H9 (cell line): Measurements from ENCODE around the gene TEX35. TPM values are rescaled to one million over a fixed set of nuclear protein-coding genes. Genes with fewer than 3 reads are reported as not detected.

ENCODE experiments used
- DNase-seq: peaks from one replicate; pipeline ENCODE4 v3.0.0-alpha.2; 2017
- H2AFZ ChIP-seq: one replicate; pipeline ENCODE4 v1.6.1; 2013; ENCODE audit warnings: mild to moderate bottlenecking, low read length, control low read depth, moderate library complexity
- H2AK5ac ChIP-seq: 2 replicates; pipeline ENCODE4 v1.6.1; 2013; ENCODE audit warnings: low read length, control low read depth, mixed read lengths; ENCODE audit not compliant: insufficient read length
- H2BK120ac ChIP-seq: one replicate; pipeline ENCODE4 v1.6.1; 2013; ENCODE audit warnings: low read depth, mild to moderate bottlenecking, low read length, control low read depth, inconsistent platforms; ENCODE audit not compliant: poor library complexity, severe bottlenecking
- H2BK12ac ChIP-seq: 2 replicates; pipeline ENCODE4 v1.6.1; 2013; ENCODE audit warnings: low read length, control low read depth, mixed read lengths, low read depth; ENCODE audit not compliant: insufficient read length
- H2BK15ac ChIP-seq: 2 replicates; pipeline ENCODE4 v1.6.1; 2013; ENCODE audit warnings: low read depth, low read length, control low read depth
- H2BK20ac ChIP-seq: one replicate; pipeline ENCODE4 v1.6.1; 2013; ENCODE audit warnings: low read depth, mild to moderate bottlenecking, low read length, control low read depth, inconsistent platforms; ENCODE audit not compliant: poor library complexity, severe bottlenecking
- H2BK5ac ChIP-seq: 2 replicates; pipeline ENCODE4 v1.6.1; 2013; ENCODE audit warnings: low read length, control low read depth, mixed read lengths; ENCODE audit not compliant: insufficient read length
- H3K14ac ChIP-seq: 2 replicates; pipeline ENCODE4 v1.6.1; 2013; ENCODE audit warnings: low read length, control low read depth; ENCODE audit not compliant: insufficient read depth
- H3K18ac ChIP-seq: 2 replicates; pipeline ENCODE4 v1.6.1; 2013; ENCODE audit warnings: low read depth, mild to moderate bottlenecking, mixed read lengths, low read length, control low read depth; ENCODE audit not compliant: insufficient read length
- H3K23ac ChIP-seq: 2 replicates; pipeline ENCODE4 v1.6.1; 2013; ENCODE audit warnings: low read length, control low read depth, mixed read lengths, low read depth; ENCODE audit not compliant: insufficient read length
- H3K23me2 ChIP-seq: 2 replicates; pipeline ENCODE4 v1.6.1; 2013; ENCODE audit warnings: low read depth, mild to moderate bottlenecking, mixed read lengths, low read length, control low read depth; ENCODE audit not compliant: insufficient read length, poor library complexity, severe bottlenecking
- H3K27ac ChIP-seq: 2 replicates; pipeline ENCODE4 v1.5.1; 2013; ENCODE audit warnings: low read length, control low read depth, mixed read lengths, low read depth; ENCODE audit not compliant: insufficient read length
- H3K27me3 ChIP-seq: 2 replicates; pipeline ENCODE4 v1.6.1; 2013; ENCODE audit warnings: low read length, control low read depth, inconsistent platforms; ENCODE audit not compliant: insufficient read depth
- H3K4ac ChIP-seq: 2 replicates; pipeline ENCODE4 v1.6.1; 2013; ENCODE audit warnings: low read depth, mild to moderate bottlenecking, control low read depth, inconsistent platforms, low read length, moderate library complexity
- H3K4me1 ChIP-seq: 2 replicates; pipeline ENCODE4 v1.6.1; 2013; ENCODE audit warnings: low read length, control low read depth, inconsistent platforms; ENCODE audit not compliant: insufficient read depth
- H3K4me2 ChIP-seq: 2 replicates; pipeline ENCODE4 v1.6.1; 2013; ENCODE audit warnings: low read length, control low read depth, mixed read lengths; ENCODE audit not compliant: insufficient read length, insufficient read depth
- H3K56ac ChIP-seq: 2 replicates; pipeline ENCODE4 v1.6.1; 2013; ENCODE audit warnings: low read depth, mild to moderate bottlenecking, mixed read lengths, low read length, control low read depth; ENCODE audit not compliant: insufficient read length
- H3K79me1 ChIP-seq: 2 replicates; pipeline ENCODE4 v1.6.1; 2013; ENCODE audit warnings: low read depth, mild to moderate bottlenecking, moderate library complexity, low read length, control low read depth, inconsistent platforms; ENCODE audit not compliant: insufficient read depth, poor library complexity, severe bottlenecking
- H3K79me2 ChIP-seq: 2 replicates; pipeline ENCODE4 v1.6.1; 2013; ENCODE audit warnings: low read length, control low read depth, inconsistent platforms; ENCODE audit not compliant: insufficient read depth
- H3K9ac ChIP-seq: 2 replicates; pipeline ENCODE4 v1.6.1; 2013; ENCODE audit warnings: low read length, control low read depth, mixed read lengths; ENCODE audit not compliant: insufficient read length; ENCODE audit errors: extremely low read depth
- H3K9me3 ChIP-seq: one replicate; pipeline ENCODE4 v1.6.1; 2013; ENCODE audit warnings: low read depth, low read length, inconsistent platforms; ENCODE audit not compliant: control insufficient read depth
- H3T11ph ChIP-seq: one replicate; pipeline ENCODE4 v1.6.1; 2013; ENCODE audit warnings: mild to moderate bottlenecking, low read length, control low read depth, inconsistent platforms
- H4K20me1 ChIP-seq: one replicate; pipeline ENCODE4 v1.6.1; 2013; ENCODE audit not compliant: control insufficient read depth, insufficient read length, insufficient read depth
- H4K5ac ChIP-seq: 2 replicates; pipeline ENCODE4 v1.6.1; 2013; ENCODE audit warnings: low read depth, mild to moderate bottlenecking, mixed read lengths, low read length, control low read depth; ENCODE audit not compliant: insufficient read length
- H4K8ac ChIP-seq: replicated peaks from 2 replicates; pipeline ENCODE4 v1.6.1; 2013; ENCODE audit warnings: low read length, control low read depth, mixed read lengths, low read depth; ENCODE audit not compliant: insufficient read length
- H4K91ac ChIP-seq: 2 replicates; pipeline ENCODE4 v1.6.1; 2013; ENCODE audit warnings: low read depth, mild to moderate bottlenecking, moderate library complexity, mixed read lengths, low read length, control low read depth; ENCODE audit not compliant: insufficient read length
- H3K27ac Mint-ChIP-seq, 3 experiments: 2 replicates in 2 of 3; 3 replicates in 1 of 3; pipeline ENCODE4 v1.8.0; 2020 to 2021; ENCODE audit warnings: mixed read lengths in 3 of 3, mild to moderate bottlenecking in 1 of 3, moderate library complexity in 1 of 3
- H3K27me3 Mint-ChIP-seq: 2 replicates; pipeline ENCODE4 v1.8.0; 2021; ENCODE audit warnings: low read depth, mild to moderate bottlenecking, moderate library complexity, mixed read lengths
- H3K36me3 Mint-ChIP-seq, 3 experiments: 2 replicates in 2 of 3; 3 replicates in 1 of 3; pipeline ENCODE4 v1.8.0; 2020 to 2021; ENCODE audit warnings: low read depth in 3 of 3, mixed read lengths in 3 of 3; ENCODE audit not compliant: insufficient read depth in 1 of 3
- H3K4me1 Mint-ChIP-seq, 2 experiments: 2 replicates each; pipeline ENCODE4 v1.8.0; 2020; ENCODE audit warnings: mixed read lengths in 2 of 2
- H3K4me3 Mint-ChIP-seq, 2 experiments: 2 replicates in 1 of 2; 3 replicates in 1 of 2; pipeline ENCODE4 v1.8.0; 2020 to 2021; ENCODE audit warnings: mild to moderate bottlenecking in 2 of 2, mixed read lengths in 2 of 2, moderate library complexity in 1 of 2
- H3K9me3 Mint-ChIP-seq, 2 experiments: 2 replicates in 1 of 2; 3 replicates in 1 of 2; pipeline ENCODE4 v1.8.0; 2020; ENCODE audit warnings: mild to moderate bottlenecking in 2 of 2, mixed read lengths in 2 of 2, moderate library complexity in 1 of 2
- WGBS: extraction: QIAGEN DNeasy Blood & Tissue Kit; methylation state at CpG from one replicate; pipeline ENCODE4 v1.1.7; 2013; ENCODE audit warnings: missing lambda C conversion rate, low lambda C conversion rate, mixed read lengths; ENCODE audit not compliant: insufficient read length; ENCODE audit errors: extremely low coverage; 5-methylcytosine and 5-hydroxymethylcytosine counted together
- total RNA-seq: library from RNA; stranded (reverse); gene quantifications from 2 replicates; pipeline ENCODE4 v1.2.1, GENCODE V29; 2021
- TF ChIP-seq, protein P1 (sequence below): fragments of 200-600 bp; sonication (generic); conservative IDR thresholded peaks from 3 replicates; pipeline ENCODE4 v1.8.0; 2021; ENCODE audit warnings: antibody characterized with exemption, mild to moderate bottlenecking

Gene TEX35
- total RNA-seq, 1 experiment from 2014 or later = not detected

DNA sequence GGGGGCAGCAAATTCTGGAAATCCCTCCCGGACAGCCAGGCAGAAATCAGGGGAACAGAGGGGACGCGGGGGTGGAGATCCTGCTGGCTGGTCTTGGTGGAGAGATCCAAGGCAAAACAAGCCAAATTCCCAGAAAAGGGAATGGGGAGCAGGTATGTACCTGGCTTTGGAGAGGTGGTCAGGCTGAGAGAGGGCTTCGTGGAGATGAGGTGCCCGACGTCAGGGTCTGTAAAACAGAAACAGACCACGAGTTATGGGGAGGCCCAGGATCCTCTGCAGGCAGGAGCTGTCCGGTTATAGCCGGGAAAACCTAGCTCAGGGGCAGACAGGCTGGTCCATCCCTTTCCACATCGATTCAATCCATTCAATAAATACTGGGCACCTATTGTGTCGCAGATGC lies 20.6 kb upstream of the TEX35 start:
- Histone ChIP-seq H3K27ac (no peak overlapping the region), H2BK120ac (no peak overlapping the region), H3K4me2 (no peak overlapping the region), H3K18ac (no peak overlapping the region), H4K8ac (no peak overlapping the region), H2BK15ac (no peak overlapping the region), H3K23ac (no peak overlapping the region), H3K79me2 (no peaks in the 10 kb centered on the region), H2BK20ac (no peak overlapping the region), H3K23me2 (no peaks in the 10 kb centered on the region), H3T11ph (no peak overlapping the region), H4K91ac (no peak overlapping the region), H4K20me1 (no peaks in the 10 kb centered on the region), H3K14ac (no peak overlapping the region), H3K79me1 (no peaks in the 10 kb centered on the region), H3K56ac (no peak overlapping the region), H2AFZ (no peak overlapping the region), H3K27me3 (no peaks in the 10 kb centered on the region), H2BK5ac (no peak overlapping the region), H3K4me1 (no peaks in the 10 kb centered on the region; the same call in 1 of the 2 replicates), H2BK12ac (no peak overlapping the region), H3K4ac (no peak overlapping the region), H4K5ac (no peak overlapping the region), H2AK5ac (no peak overlapping the region), H3K9me3 (no peaks in the 10 kb centered on the region), H3K9ac (no peak overlapping the region)
- H3K36me3 Mint-ChIP-seq = no peaks in the 10 kb centered on the region
- no CpG with 5 or more reads among the region's 11 CpGs for WGBS
- DNase-seq = no peak
- peaks cover 7 to 13% of the 10 kb centered on the region in 2 experiments for H3K4me1 Mint-ChIP-seq
- H3K9me3 Mint-ChIP-seq = no peaks in the 10 kb centered on the region
- no peak overlapping the region; a peak in 2 of 7 replicates for H3K27ac Mint-ChIP-seq
- H3K27me3 Mint-ChIP-seq = peaks cover 6% of the 10 kb centered on the region
- TF ChIP-seq, protein P1, sequence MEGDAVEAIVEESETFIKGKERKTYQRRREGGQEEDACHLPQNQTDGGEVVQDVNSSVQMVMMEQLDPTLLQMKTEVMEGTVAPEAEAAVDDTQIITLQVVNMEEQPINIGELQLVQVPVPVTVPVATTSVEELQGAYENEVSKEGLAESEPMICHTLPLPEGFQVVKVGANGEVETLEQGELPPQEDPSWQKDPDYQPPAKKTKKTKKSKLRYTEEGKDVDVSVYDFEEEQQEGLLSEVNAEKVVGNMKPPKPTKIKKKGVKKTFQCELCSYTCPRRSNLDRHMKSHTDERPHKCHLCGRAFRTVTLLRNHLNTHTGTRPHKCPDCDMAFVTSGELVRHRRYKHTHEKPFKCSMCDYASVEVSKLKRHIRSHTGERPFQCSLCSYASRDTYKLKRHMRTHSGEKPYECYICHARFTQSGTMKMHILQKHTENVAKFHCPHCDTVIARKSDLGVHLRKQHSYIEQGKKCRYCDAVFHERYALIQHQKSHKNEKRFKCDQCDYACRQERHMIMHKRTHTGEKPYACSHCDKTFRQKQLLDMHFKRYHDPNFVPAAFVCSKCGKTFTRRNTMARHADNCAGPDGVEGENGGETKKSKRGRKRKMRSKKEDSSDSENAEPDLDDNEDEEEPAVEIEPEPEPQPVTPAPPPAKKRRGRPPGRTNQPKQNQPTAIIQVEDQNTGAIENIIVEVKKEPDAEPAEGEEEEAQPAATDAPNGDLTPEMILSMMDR = no peak
- no peak overlapping the region for H3K4me3 Mint-ChIP-seq
